HepG2 (cell line): ENCODE measurements around the gene HBA1. TPM values are rescaled to one million over a fixed set of nuclear protein-coding genes. Genes with fewer than 3 reads are reported as not detected.
"Not testable (repeated sequence)": the region's sequence is repeated elsewhere in the genome, so short reads cannot be mapped to it uniquely, and the experiment has no call there.

ENCODE experiments used
- ATAC-seq: fragments of 200-7000 bp; cut with Tn5 transposase; 3 replicates; pipeline ENCODE4 v1.9.1; 2020; ENCODE audit warnings: mild to moderate bottlenecking, moderate library complexity
- BruUV-seq: library from RNA; stranded (reverse); fragments of 400-500 nt; replicated peaks from 2 replicates; lab custom pipeline; 2021; lab: Mats Ljungman, UMichigan
- CTCF ChIA-PET: fragments of 300-600 bp; formaldehyde crosslinking; extraction: SDS; loops from one replicate; lab custom pipeline; 2021; ENCODE audit warnings: low total read pairs, inconsistent platforms, low intra/inter-chr PET ratio; lab: Yijun Ruan, JAX
- POLR2A ChIA-PET: fragments of 350-600 bp; sonication (Branson Sonifier 250); formaldehyde crosslinking; loops from one replicate; lab custom pipeline; 2020; ENCODE audit warnings: antibody characterized with exemption, inconsistent platforms; lab: Yijun Ruan, JAX
- DNase-seq: peaks from one replicate; pipeline ENCODE4 v3.0.0-alpha.2; 2015; ENCODE audit warnings: low spot score
- FAIRE-seq: peaks from 3 replicates; lab custom pipeline; 2011; peaks lifted over from hg19 to GRCh38; lab: Jason Lieb, UNC
- H2AFZ ChIP-seq: one replicate; pipeline ENCODE4 v1.6.1; 2011; ENCODE audit warnings: low read length, inconsistent platforms
- H3K27ac ChIP-seq: fragments of 300-600 bp; 3 replicates; pipeline ENCODE4 v1.8.0; 2011; ENCODE audit warnings: mixed run types, mild to moderate bottlenecking, mixed read lengths, low read length, inconsistent platforms; ENCODE audit not compliant: insufficient read depth; ENCODE audit errors: extremely low read length
- H3K27me3 ChIP-seq, 2 experiments: fragments of 200-600 bp in 1 of 2; 2 replicates in 1 of 2; 3 replicates in 1 of 2; pipeline versions ENCODE4 v1.6.0 to v1.8.0; 2011; ENCODE audit warnings: low read length in 2 of 2, mild to moderate bottlenecking in 2 of 2, moderate library complexity in 2 of 2, inconsistent platforms in 1 of 2; ENCODE audit not compliant: insufficient read depth in 2 of 2, control insufficient read depth in 1 of 2
- H3K36me3 ChIP-seq, 2 experiments: fragments of 200-600 bp in 1 of 2; replicated peaks in 1 of 2; 2 replicates in 1 of 2; 3 replicates in 1 of 2; pipeline versions ENCODE4 v1.5.1 to v1.8.0; 2011; ENCODE audit warnings: low read length in 2 of 2, inconsistent platforms in 1 of 2; ENCODE audit not compliant: insufficient read depth in 2 of 2, control insufficient read depth in 1 of 2
- H3K4me1 ChIP-seq: 2 replicates; pipeline ENCODE4 v1.5.1; 2012; ENCODE audit warnings: low read length, inconsistent platforms; ENCODE audit not compliant: insufficient read depth
- H3K4me2 ChIP-seq: 2 replicates; pipeline ENCODE4 v1.6.0; 2011; ENCODE audit warnings: low read depth, low read length, inconsistent platforms
- H3K4me3 ChIP-seq, 3 experiments: fragments of 200-600 bp in 1 of 3; sonication (generic), shearing (Covaris generic) in 1 of 3; replicated peaks in 1 of 3; 2 replicates each; pipeline ENCODE4 v1.5.1; 2011 to 2016; ENCODE audit warnings: low read length in 3 of 3, inconsistent platforms in 2 of 3, low read depth in 2 of 3, mild to moderate bottlenecking in 2 of 3, control low read depth in 1 of 3, mixed read lengths in 1 of 3; ENCODE audit not compliant: insufficient read depth in 1 of 3
- H3K79me2 ChIP-seq: one replicate; pipeline ENCODE4 v1.6.1; 2011; ENCODE audit warnings: low read length, inconsistent platforms; ENCODE audit not compliant: insufficient read depth
- H3K9ac ChIP-seq: 2 replicates; pipeline ENCODE4 v1.6.0; 2011; ENCODE audit warnings: mild to moderate bottlenecking, low read depth, low read length, inconsistent platforms; ENCODE audit not compliant: insufficient read depth
- H3K9me3 ChIP-seq: 2 replicates; pipeline ENCODE4 v1.5.1; 2012; ENCODE audit warnings: mild to moderate bottlenecking, low read length
- H4K20me1 ChIP-seq: 2 replicates; pipeline ENCODE4 v1.6.0; 2011; ENCODE audit warnings: inconsistent platforms, mild to moderate bottlenecking, low read length, moderate library complexity; ENCODE audit not compliant: insufficient read depth
- IKZF4 ChIP-seq: sonication (generic); formaldehyde crosslinking; IDR thresholded peaks from 2 replicates; pipeline ENCODE4 v1.5.1; 2020; ENCODE audit warnings: borderline replicate concordance, mild to moderate bottlenecking, low read depth, missing genetic modification reagents; ENCODE audit errors: not compliant biosample characterization
- MAZ ChIP-seq, 2 experiments: sonication (generic) in 1 of 2; formaldehyde crosslinking in 1 of 2; IDR thresholded peaks; 2 replicates each; pipeline versions ENCODE4 v1.5.0 to v1.6.1; 2012 to 2020; ENCODE audit warnings: low read depth in 2 of 2, mild to moderate bottlenecking in 2 of 2, borderline replicate concordance in 1 of 2, improper control_type of control experiment in 1 of 2, low read length in 1 of 2, missing genetic modification reagents in 1 of 2, moderate library complexity in 1 of 2
- NRL ChIP-seq: sonication (generic); formaldehyde crosslinking; IDR thresholded peaks from 2 replicates; pipeline ENCODE4 v1.5.0; 2020; ENCODE audit warnings: missing genetic modification reagents, mild to moderate bottlenecking, moderate library complexity, borderline replicate concordance
- RAD51 ChIP-seq: fragments of 450-650 bp; IDR thresholded peaks from 2 replicates; pipeline ENCODE4 v1.6.1; 2016; ENCODE audit warnings: borderline replicate concordance
- RORA ChIP-seq: sonication (generic); formaldehyde crosslinking; IDR thresholded peaks from 2 replicates; pipeline ENCODE4 v1.5.0; 2020; ENCODE audit warnings: mild to moderate bottlenecking, missing genetic modification reagents, moderate library complexity
- SIX4 ChIP-seq: sonication (generic); formaldehyde crosslinking; IDR thresholded peaks from 2 replicates; pipeline ENCODE4 v1.4.0; 2020; ENCODE audit warnings: missing genetic modification reagents
- ZBTB7A ChIP-seq: sonication (generic); formaldehyde crosslinking; IDR thresholded peaks from 2 replicates; pipeline ENCODE4 v1.8.0; 2022; ENCODE audit warnings: mild to moderate bottlenecking, missing genetic modification reagents
- ZNF234 ChIP-seq: sonication (generic); formaldehyde crosslinking; conservative IDR thresholded peaks from 2 replicates; pipeline ENCODE4 v1.5.1; 2020; ENCODE audit warnings: mild to moderate bottlenecking, missing genetic modification reagents
- ZNF24 ChIP-seq: fragments of 450-650 bp; IDR thresholded peaks from 2 replicates; pipeline ENCODE4 v1.6.1; 2017; ENCODE audit warnings: antibody characterized with exemption, mild to moderate bottlenecking
- ZNF326 ChIP-seq: sonication (generic); formaldehyde crosslinking; IDR thresholded peaks from 2 replicates; pipeline ENCODE4 v1.4.0; 2020; ENCODE audit warnings: missing genetic modification reagents, borderline replicate concordance
- ZNF468 ChIP-seq: sonication (generic); formaldehyde crosslinking; IDR thresholded peaks from 2 replicates; pipeline ENCODE4 v1.8.0; 2022; ENCODE audit warnings: mild to moderate bottlenecking, moderate library complexity, missing genetic modification reagents
- WGBS: methylation state at CpG from one replicate; pipeline ENCODE4 v1.1.6; 2017; ENCODE audit warnings: low lambda C conversion rate; 5-methylcytosine and 5-hydroxymethylcytosine counted together
- in situ Hi-C: cut with HindIII; loops from 2 replicates; pipeline ENCODE4 v1.10.0; 2017; ENCODE audit warnings: low pct_unique_long_range_greater_than_20kb; ENCODE audit not compliant: extremely low pct_ligation_motif_present
- intact Hi-C: fragments of 100-400 bp; cut with micrococcal nuclease; formaldehyde crosslinking; loops from one replicate; pipeline ENCODE4 v1.10.0; 2022; ENCODE audit not compliant: unreplicated experiment
- polyA plus RNA-seq, 8 experiments: library from polyadenylated mRNA; depleted of rRNA in 3 of 8; stranded (reverse) in 7 of 8; unstranded in 1 of 8; fragments of >200 nt; fragmentation: Illumina TruSeq in 4 of 8; extraction: Trizol in 4 of 8; gene quantifications; 2 replicates each; pipeline versions ENCODE4 v1.2.1 to v1.2.3, GENCODE V29; 2011 to 2016; ENCODE audit warnings: low read depth in 4 of 8, missing spikeins in 1 of 8, mixed read lengths in 1 of 8; ENCODE audit not compliant: insufficient read depth in 1 of 8
- total RNA-seq, 5 experiments: library from RNA; depleted of rRNA; stranded (reverse); fragments of >200 nt; fragmentation: Illumina TruSeq; extraction: Trizol; gene quantifications; 2 replicates each; pipeline ENCODE4 v1.2.3, GENCODE V29; 2016; ENCODE audit warnings: low read depth in 1 of 5
- TF ChIP-seq, protein P1 (sequence below): sonication (generic); formaldehyde crosslinking; IDR thresholded peaks from 2 replicates; pipeline ENCODE4 v1.4.0; 2020; ENCODE audit warnings: missing genetic modification reagents
- TF ChIP-seq, protein P2 (sequence below): sonication (generic); formaldehyde crosslinking; IDR thresholded peaks from 2 replicates; pipeline ENCODE4 v1.9.0; 2021; ENCODE audit warnings: missing genetic modification reagents, borderline replicate concordance
- TF ChIP-seq, protein P3 (sequence below): fragments of 450-650 bp; IDR thresholded peaks from 2 replicates; pipeline ENCODE4 v1.6.1; 2016

The HBA1 gene
- total and polyA plus RNA-seq, 2 of the 13 experiments (the other 11 are each of a cell fraction or from before 2014, with no cell fraction given): 0.59 TPM; not detected in 1

DNA sequence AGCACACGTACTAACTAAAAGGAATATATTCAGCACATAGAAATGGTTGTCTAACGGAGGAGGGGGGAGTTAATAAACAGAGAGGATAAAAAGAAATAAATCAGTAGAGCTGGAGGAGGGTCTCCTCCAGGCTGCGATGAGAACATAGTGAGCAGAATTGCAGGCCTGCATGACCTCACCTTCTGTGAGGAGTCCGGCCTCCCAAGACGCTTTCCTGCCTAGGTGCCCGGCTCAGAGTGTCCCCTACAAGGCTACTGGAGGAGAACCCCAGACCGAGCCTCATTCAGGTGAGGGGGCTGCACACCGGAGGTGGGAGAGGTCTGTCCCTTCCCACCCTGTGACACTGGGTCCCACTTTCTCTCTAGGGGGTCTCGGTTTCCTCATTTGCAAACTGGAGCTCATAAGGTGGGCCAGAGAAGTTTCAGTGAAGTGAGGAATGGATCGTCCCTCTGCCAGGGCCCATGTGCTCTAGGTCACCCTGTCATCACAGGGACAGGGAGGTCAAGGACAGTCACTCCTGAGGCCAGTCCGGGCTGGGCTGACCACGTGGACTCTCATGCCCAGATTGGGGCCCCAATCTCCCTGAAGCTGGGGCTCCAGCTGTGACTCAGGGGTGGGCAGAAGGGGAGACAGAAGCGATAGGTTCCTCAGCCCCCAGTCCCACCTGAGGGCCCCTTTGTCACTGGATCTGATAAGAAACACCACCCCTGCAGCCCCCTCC is 14.0 kb upstream of the HBA1 start (continued):
- TF ChIP-seq NRL (CRISPR knock-in tag): no peak; the same call in 1 of the 2 replicates
- TF ChIP-seq SIX4 (CRISPR knock-in tag): no peak
- no peak for TF ChIP-seq RORA (CRISPR knock-in tag)
- TF ChIP-seq ZBTB7A (CRISPR knock-in tag): peak; percentile 22
- TF ChIP-seq ZNF234 (CRISPR knock-in tag): no peak
- TF ChIP-seq, protein P1, sequence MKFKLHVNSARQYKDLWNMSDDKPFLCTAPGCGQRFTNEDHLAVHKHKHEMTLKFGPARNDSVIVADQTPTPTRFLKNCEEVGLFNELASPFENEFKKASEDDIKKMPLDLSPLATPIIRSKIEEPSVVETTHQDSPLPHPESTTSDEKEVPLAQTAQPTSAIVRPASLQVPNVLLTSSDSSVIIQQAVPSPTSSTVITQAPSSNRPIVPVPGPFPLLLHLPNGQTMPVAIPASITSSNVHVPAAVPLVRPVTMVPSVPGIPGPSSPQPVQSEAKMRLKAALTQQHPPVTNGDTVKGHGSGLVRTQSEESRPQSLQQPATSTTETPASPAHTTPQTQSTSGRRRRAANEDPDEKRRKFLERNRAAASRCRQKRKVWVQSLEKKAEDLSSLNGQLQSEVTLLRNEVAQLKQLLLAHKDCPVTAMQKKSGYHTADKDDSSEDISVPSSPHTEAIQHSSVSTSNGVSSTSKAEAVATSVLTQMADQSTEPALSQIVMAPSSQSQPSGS (CRISPR knock-in tag): no peak
- no peak for TF ChIP-seq ZNF326 (CRISPR knock-in tag)
- TF ChIP-seq IKZF4 (CRISPR knock-in tag): no peak
- no peak for TF ChIP-seq ZNF24
- TF ChIP-seq, protein P2, sequence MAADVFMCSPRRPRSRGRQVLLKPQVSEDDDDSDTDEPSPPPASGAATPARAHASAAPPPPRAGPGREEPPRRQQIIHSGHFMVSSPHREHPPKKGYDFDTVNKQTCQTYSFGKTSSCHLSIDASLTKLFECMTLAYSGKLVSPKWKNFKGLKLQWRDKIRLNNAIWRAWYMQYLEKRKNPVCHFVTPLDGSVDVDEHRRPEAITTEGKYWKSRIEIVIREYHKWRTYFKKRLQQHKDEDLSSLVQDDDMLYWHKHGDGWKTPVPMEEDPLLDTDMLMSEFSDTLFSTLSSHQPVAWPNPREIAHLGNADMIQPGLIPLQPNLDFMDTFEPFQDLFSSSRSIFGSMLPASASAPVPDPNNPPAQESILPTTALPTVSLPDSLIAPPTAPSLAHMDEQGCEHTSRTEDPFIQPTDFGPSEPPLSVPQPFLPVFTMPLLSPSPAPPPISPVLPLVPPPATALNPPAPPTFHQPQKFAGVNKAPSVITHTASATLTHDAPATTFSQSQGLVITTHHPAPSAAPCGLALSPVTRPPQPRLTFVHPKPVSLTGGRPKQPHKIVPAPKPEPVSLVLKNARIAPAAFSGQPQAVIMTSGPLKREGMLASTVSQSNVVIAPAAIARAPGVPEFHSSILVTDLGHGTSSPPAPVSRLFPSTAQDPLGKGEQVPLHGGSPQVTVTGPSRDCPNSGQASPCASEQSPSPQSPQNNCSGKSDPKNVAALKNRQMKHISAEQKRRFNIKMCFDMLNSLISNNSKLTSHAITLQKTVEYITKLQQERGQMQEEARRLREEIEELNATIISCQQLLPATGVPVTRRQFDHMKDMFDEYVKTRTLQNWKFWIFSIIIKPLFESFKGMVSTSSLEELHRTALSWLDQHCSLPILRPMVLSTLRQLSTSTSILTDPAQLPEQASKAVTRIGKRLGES (CRISPR knock-in tag): no peak
- TF ChIP-seq RAD51: no peak
- TF ChIP-seq ZNF468 (CRISPR knock-in tag): no peak
- TF ChIP-seq, protein P3, sequence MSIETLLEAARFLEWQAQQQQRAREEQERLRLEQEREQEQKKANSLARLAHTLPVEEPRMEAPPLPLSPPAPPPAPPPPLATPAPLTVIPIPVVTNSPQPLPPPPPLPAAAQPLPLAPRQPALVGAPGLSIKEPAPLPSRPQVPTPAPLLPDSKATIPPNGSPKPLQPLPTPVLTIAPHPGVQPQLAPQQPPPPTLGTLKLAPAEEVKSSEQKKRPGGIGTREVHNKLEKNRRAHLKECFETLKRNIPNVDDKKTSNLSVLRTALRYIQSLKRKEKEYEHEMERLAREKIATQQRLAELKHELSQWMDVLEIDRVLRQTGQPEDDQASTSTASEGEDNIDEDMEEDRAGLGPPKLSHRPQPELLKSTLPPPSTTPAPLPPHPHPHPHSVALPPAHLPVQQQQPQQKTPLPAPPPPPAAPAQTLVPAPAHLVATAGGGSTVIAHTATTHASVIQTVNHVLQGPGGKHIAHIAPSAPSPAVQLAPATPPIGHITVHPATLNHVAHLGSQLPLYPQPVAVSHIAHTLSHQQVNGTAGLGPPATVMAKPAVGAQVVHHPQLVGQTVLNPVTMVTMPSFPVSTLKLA: peak; percentile 72
- no peak for TF ChIP-seq MAZ (IDR thresholded peaks at IDR 0.05; ENCODE audit: borderline replicate concordance, low read depth, low read length)
- TF ChIP-seq MAZ (CRISPR knock-in tag; IDR thresholded peaks at IDR 0.05; ENCODE audit: low read depth): peak; percentile 46; the same call in 1 of the 2 replicates

- H3K36me3 ChIP-seq, DNase-seq, H3K4me2 ChIP-seq, BruUV-seq, POLR2A ChIA-PET, FAIRE-seq, intact Hi-C loops, H3K9ac ChIP-seq, H3K9me3 ChIP-seq, H3K4me3 ChIP-seq, ATAC-seq, H3K79me2 ChIP-seq, H2AFZ ChIP-seq, H3K27ac ChIP-seq, in situ Hi-C loops, H4K20me1 ChIP-seq, CTCF ChIA-PET: not testable (repeated sequence)
- Histone ChIP-seq H3K4me1 (peaks cover 38% of the 10 kb centered on the region), H3K27me3 (peaks cover 22 to 64% of the 10 kb centered on the region in 2 experiments)
- WGBS: 56% methylated on average over 10 of the region's 10 CpGs
These were observed 13.3 kb upstream of the HBA1 start for GRCh38 chr16:163139-163538.
